NCI-H1092 (cell line): Measurements from ENCODE around the gene PCDHB7.
"Not testable (repeated sequence)": the region's sequence is repeated elsewhere in the genome, so short reads cannot be mapped to it uniquely, and the experiment has no call there.

Experiments
- DNase-seq: peaks from one replicate; lab custom pipeline; 2025; lab: John Stamatoyannopoulos, UW

The PCDHB7 gene

DNA sequence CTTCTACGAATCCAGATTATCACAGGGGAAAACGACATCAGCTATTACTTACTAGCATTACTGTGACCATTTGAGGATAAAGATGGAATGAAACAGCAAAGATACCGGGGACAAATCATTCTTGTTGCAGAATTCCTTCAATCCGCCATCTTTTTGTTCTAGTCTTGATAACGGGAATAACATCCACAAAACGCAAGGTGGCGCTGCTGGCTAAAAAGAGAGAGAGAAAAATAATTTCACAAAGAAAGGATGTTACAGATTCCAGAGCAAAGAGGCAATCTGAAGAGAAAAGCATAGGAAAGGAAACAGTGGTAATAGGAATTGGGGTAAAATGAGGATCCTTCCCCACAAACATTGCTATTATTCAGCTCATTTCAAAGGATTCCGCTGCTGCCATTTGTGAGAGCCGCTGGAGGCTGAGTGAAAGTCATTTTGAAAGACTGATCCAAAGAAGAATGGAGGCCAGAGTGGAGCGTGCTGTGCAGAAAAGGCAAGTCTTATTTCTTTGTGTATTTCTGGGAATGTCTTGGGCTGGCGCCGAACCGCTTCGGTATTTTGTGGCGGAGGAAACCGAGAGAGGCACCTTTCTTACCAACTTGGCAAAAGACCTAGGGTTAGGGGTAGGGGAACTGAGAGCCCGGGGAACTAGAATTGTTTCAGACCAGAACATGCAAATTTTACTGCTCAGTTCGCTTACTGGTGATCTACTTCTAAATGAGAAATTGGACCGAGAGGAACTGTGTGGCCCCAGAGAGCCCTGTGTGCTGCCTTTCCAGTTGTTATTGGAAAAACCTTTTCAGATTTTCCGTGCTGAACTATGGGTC, at the start of gene PCDHB7:
Gene PCDHB7, plus strand, starts transcription at position 264 of the 824 bp plus-strand sequence. Its CDS starts 192 bp downstream, at position 456.
- no peak for DNase-seq

DNA sequence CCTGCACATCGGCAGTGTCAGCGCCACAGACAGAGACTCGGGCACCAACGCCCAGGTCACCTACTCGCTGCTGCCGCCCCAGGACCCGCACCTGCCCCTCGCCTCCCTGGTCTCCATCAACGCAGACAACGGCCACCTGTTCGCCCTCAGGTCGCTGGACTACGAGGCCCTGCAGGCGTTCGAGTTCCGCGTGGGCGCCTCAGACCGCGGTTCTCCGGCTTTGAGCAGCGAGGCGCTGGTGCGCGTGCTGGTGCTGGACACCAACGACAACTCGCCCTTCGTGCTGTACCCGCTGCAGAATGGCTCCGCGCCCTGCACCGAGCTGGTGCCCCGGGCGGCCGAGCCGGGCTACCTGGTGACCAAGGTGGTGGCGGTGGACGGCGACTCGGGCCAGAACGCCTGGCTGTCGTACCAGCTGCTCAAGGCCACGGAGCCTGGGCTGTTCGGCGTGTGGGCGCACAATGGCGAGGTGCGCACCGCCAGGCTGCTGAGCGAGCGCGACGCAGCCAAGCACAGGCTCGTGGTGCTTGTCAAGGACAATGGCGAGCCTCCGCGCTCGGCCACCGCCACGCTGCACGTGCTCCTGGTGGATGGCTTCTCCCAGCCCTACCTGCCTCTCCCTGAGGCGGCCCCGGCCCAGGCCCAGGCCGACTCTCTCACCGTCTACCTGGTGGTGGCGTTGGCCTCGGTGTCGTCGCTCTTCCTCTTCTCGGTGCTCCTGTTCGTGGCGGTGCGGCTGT, 48.9 kb upstream of the PCDHB7 start:
- DNase-seq = not testable (repeated sequence)

- no peak for DNase-seq
Measured at GRCh38 chr5:141127305-141127704, 45.1 kb upstream of the PCDHB7 start.

DNA sequence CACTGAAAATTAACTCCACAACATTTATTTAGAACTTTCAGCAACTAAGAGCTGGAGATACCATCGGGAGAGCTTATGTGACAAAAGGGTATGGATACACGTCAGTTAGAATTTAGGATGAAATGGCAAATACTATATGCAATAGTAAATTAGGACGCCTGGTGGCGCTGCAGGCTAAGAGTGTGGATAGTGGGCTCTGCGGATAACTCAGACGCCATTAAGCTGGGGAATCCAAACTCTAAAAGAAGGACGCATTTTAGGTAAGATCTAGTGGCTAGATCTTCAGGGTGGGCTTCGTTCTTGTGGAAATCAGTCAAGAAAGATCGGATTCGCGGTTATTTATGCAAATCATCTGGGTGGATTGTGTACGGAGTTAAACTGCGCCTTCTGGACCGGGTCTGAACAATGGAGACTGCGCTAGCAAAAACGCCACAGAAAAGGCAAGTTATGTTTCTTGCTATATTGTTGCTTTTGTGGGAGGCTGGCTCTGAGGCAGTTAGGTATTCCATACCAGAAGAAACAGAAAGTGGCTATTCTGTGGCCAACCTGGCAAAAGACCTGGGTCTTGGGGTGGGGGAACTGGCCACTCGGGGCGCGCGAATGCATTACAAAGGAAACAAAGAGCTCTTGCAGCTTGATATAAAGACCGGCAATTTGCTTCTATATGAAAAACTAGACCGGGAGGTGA, 37.3 kb upstream of the PCDHB7 start, which contains the start of gene PCDHB5:
Gene PCDHB5, plus strand, starts transcription at position 177 of the 688 bp plus-strand sequence. Its CDS starts 229 bp downstream, at position 406.
- no peak for DNase-seq

GRCh38 chr5:141135718-141136266, 36.7 kb upstream of the PCDHB7 start:
- DNase-seq = no peak

DNA sequence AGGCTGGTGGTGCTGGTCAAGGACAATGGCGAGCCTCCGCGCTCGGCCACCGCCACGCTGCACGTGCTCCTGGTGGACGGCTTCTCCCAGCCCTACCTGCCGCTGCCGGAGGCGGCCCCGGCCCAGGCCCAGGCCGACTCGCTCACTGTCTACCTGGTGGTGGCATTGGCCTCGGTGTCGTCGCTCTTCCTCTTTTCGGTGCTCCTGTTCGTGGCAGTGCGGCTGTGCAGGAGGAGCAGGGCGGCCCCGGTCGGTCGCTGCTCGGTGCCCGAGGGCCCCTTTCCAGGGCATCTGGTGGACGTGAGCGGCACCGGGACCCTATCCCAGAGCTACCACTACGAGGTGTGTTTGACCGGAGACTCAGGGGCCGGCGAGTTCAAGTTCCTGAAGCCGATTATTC, 35.1 kb upstream of the PCDHB7 start:
- not testable (repeated sequence) for DNase-seq

DNA sequence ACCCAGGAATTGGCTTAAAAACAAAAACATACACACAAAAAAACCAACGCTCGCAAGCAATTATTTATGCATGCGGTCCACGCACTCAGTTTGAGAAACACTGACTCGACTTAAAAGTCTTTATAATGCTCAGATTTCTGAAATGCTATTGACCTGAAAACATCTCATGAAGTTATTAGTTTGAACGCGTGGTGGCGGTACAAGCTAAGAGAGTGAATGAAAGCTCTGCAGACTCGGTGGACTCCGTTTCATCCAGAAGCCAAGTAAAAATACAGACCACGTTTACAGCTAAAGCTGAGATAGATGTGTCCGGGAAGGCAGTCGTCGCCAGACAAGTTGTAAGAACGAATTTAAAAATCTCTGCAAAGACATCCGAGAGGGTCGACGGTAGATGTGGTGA, 22.6 kb upstream of the PCDHB7 start, which contains the start of gene PCDHB6:
Gene PCDHB6, plus strand, starts transcription at position 246 of the 400 bp plus-strand sequence. CDS start 201 bp downstream, outside the sequence.
- no peak for DNase-seq

DNA sequence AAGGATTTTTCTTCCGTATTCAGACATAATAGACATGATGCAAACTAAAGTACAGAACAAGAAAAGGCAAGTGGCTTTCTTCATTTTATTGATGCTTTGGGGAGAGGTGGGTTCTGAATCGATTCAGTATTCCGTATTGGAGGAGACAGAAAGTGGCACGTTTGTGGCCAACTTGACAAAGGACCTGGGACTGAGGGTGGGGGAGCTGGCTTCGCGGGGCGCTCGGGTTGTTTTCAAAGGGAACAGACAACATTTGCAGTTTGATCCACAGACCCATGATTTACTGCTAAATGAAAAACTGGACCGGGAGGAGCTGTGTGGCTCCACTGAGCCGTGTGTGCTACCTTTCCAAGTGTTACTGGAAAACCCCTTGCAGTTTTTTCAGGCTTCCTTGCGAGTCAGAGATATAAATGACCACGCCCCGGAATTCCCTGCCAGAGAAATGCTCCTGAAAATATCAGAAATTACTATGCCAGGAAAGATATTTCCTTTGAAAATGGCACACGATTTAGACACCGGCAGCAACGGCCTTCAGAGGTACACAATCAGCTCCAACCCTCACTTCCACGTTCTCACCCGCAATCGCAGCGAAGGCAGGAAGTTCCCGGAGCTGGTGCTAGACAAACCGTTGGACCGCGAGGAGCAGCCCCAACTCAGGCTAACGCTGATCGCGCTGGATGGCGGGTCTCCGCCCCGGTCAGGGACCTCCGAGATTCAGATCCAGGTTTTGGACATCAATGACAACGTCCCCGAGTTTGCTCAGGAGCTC, 22.0 kb upstream of the PCDHB7 start:
- no peak for DNase-seq

GRCh38 chr5:141150993-141151325, 21.5 kb upstream of the PCDHB7 start:
- DNase-seq = no peak

- not testable (repeated sequence) for DNase-seq
Measured at GRCh38 chr5:141151632-141152031, 20.8 kb upstream of the PCDHB7 start.

DNA sequence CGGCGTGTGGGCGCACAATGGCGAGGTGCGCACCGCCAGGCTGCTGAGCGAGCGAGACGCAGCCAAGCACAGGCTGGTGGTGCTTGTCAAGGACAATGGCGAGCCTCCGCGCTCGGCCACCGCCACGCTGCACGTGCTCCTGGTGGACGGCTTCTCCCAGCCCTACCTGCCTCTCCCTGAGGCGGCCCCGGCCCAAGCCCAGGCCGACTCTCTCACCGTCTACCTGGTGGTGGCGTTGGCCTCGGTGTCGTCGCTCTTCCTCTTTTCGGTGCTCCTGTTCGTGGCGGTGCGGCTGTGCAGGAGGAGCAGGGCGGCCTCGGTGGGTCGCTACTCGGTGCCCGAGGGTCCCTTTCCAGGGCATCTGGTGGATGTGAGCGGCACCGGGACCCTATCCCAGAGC, 20.3 kb upstream of the PCDHB7 start:
- not testable (repeated sequence) for DNase-seq

- no peak for DNase-seq
Measured at GRCh38 chr5:141155540-141156374, 16.7 kb upstream of the PCDHB7 start.

- not testable (repeated sequence) for DNase-seq
Measured at GRCh38 chr5:141157356-141157755, 15.1 kb upstream of the PCDHB7 start.

DNA sequence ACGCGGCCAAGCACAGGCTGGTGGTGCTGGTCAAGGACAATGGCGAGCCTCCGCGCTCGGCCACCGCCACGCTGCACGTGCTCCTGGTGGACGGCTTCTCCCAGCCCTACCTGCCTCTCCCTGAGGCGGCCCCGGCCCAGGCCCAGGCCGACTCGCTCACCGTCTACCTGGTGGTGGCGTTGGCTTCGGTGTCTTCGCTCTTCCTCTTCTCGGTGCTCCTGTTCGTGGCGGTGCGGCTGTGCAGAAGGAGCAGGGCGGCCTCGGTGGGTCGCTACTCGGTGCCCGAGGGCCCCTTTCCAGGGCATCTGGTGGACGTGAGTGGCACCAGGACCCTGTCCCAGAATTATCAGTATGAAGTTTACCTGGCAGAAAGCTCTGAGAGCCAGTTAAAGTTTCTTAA, 14.5 kb upstream of the PCDHB7 start:
- not testable (repeated sequence) for DNase-seq

- not testable (repeated sequence) for DNase-seq
Measured at GRCh38 chr5:141174291-141175104, 2.1 kb downstream of the PCDHB7 start.

GRCh38 chr5:141175933-141176332, 3.5 kb downstream of the PCDHB7 start:
- DNase-seq = no peak

DNA sequence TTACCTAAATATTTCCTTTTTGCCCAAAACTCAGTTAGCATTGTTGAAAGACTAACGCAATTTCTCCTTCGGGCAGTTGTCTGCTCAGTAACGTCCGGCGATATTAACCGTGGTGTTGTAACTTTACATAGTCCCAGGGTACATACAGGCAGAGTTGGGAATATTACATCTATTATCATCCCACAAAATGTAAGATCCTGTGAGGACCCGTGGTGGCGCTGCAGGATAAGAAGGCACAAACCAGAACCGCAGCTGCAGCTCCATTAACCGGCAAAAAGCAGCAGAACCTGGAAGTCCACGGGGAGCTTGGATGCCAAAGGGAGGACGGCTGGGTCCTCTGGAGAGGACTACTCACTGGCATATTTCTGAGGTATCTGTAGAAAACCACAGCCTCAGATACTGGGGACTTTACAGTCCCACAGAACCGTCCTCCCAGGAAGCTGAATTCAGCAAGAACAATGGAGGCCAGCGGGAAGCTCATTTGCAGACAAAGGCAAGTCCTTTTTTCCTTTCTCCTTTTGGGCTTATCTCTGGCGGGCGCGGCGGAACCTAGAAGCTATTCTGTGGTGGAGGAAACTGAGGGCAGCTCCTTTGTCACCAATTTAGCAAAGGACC, 5.2 kb downstream of the PCDHB7 start, which contains the start of gene PCDHB8:
Gene PCDHB8, plus strand, starts transcription at position 214 of the 615 bp plus-strand sequence. Its CDS starts 245 bp downstream, at position 459.
- DNase-seq = peak; percentile 1

- DNase-seq = not testable (repeated sequence)
Measured at GRCh38 chr5:141179371-141179770, 6.9 kb downstream of the PCDHB7 start.

- DNase-seq = not testable (repeated sequence)
Measured at GRCh38 chr5:141179876-141180275, 7.4 kb downstream of the PCDHB7 start.
